GM18499 (cell line): ENCODE data around the gene SAP30L.

Experiments used
- ATAC-seq: cut with Tn5 transposase; IDR thresholded peaks from one replicate; pipeline ENCODE4 v1.9.1; 2021; ENCODE audit warnings: moderate number of reproducible peaks; ENCODE audit not compliant: insufficient read depth, unreplicated experiment

The SAP30L gene

GRCh38 chr5:154418344-154418820 is 27.4 kb upstream of the SAP30L start:
- ATAC-seq = no peak

DNA sequence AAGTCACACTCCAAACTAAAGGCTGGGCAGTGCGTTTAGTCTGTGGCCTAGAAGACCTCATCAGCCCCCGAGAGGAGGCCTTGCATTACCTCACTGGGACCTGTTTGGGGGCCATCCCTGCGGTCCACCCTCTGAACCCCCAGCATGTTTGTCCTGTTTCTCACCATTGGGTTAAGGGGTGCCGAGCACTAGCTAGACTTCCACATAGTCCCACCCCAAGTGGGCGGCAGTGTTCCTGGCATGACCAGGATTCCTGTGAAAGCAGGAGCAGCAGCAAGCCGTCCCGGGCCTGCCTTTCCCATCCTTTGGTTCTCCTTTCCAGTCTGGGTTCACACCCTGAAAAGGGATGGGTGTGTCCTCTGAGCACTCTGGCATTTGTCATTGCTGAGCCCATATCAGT is 26.6 kb upstream of the SAP30L start:
- no peak for ATAC-seq

DNA sequence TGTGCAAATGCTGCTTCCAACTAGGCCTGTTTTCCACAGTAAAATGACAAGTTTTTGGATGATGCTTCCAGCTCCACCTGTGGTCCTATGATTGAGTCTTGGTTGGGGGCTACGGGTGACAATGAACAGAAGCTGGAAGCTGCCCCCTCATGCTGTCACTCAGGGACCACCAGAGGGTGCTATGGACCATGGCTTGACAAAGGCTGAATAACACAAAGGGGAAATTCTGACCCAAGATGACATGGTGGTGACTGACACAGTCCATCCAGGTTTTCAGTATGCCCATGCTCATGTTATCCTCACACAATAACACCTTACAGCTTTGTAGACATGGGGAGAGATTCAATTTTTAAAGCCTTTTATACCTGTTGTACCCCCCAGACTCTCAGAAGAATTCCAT is 23.9 kb upstream of the SAP30L start:
- no peak for ATAC-seq

DNA sequence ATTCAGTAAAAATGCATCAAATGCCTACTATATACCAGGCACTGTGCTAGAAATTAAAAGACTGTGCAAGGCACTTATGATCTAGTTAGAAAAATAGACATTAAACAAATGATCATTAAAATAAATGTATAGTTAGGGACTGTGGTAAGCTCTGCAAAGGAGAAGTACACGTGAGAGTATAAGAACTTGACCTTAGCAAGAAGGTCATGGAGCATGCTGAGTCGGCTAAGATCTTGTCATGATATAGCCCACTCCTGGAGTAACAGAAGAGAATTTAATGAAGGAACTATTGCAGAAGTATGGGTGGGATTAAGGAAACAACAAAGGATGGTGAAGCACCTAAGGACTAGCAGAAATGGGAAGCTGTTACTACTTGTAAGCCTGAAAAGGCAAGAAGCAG is 23.5 kb upstream of the SAP30L start:
- no peak for ATAC-seq

GRCh38 chr5:154428208-154428607 is 17.6 kb upstream of the SAP30L start:
- ATAC-seq = no peak

GRCh38 chr5:154429341-154429740 is 16.5 kb upstream of the SAP30L start:
- ATAC-seq = no peak

GRCh38 chr5:154430466-154430865 is 15.3 kb upstream of the SAP30L start:
- no peak for ATAC-seq

DNA sequence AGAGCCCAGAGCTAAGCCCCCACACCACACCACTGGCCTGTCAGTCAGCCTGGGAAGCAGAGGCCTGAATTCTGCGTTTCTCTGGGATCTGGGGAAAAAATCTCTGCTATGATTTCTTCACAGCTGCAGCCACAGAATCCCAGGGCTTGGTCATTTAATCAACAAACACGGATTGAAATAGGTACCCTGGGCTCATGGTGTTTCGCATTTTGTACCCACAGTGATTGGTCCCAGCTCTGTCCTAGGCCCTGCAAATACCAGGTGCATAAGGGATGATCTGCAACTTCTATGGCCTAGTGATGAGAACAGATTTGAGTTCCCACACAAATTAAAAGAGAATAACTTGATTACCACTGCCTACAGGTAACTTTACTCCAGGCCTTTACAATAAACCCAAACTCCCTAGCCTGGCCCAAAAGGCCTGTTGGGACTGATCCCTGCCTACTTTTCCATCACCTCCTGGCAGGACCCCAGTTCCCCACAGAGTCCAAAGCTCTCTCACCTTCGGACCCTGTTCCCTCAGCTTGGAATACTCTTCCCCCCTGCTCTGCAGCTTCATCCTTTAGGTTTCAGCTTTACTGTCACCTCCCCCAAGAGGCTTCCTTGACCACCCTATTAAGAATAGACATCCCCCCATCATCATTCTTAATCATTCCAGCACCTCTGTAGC is 14.7 kb upstream of the SAP30L start:
- ATAC-seq = no peak

GRCh38 chr5:154435226-154435625 is 10.6 kb upstream of the SAP30L start:
- ATAC-seq = no peak

- ATAC-seq = no peak
Measured at GRCh38 chr5:154437281-154437965, 8.4 kb upstream of the SAP30L start.

DNA sequence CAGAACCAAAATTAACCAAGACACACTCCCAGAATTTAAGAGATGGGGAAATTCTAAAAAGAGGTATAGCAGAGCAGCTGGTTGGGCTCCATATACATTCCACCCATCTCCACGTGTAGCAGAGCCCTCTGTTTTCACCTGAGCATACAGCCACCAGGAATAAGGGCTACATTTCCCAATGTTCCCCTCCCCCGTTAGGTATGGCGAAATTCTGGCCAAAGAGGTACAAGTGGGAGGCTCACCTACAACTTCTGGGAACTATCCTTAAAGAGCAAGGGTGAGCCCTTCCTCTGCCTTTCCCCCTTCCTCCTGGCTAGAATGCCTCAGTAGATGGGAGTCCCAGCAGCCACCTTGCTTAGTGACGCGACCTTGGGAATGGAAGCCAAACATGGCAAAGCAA is 5.3 kb upstream of the SAP30L start:
- no peak for ATAC-seq

DNA sequence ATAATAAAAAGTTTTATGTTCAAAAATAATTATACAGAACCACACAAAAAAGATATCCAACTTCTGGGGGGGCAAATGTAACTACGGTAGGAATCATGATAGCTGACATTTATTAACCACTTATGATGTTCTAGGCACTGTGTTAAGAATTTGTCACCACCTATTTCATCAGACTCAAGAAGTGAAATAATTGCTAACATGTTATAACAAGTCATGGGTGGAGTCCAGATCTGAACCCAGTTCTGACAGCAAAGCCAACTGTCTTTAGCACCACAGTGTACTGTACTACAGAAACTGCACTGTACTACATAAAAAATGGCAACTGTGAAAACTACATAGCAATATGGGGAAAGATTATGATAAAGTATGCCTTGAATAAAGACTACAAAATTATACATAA is 3.0 kb upstream of the SAP30L start:
- ATAC-seq = no peak

GRCh38 chr5:154444556-154445421 is 1.0 kb upstream of the SAP30L start:
- no peak for ATAC-seq

GRCh38 chr5:154446195-154447088 is 645 bp downstream of the SAP30L start:
- ATAC-seq = no peak

GRCh38 chr5:154447089-154447725 is 1.4 kb downstream of the SAP30L start:
- ATAC-seq = no peak

DNA sequence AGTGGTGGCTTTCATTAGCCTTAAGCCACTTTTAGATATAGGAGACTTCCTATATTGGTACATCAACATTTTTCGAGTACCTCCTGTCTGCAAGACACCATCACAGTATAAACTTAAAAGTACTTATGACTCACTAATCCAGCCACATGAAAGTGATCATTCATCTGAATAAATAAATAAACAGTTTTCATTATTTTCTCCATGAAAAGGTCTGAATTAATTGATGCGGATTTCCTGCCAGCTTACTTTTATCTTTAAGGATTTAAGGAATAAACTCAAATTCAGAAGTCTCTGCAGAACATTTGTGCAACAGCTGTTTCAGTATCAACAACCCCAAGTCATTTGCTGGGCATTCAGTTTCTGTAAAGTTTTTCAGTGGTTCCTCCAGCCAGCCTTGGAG is 4.0 kb downstream of the SAP30L start:
- no peak for ATAC-seq

GRCh38 chr5:154451957-154452356 is 6.2 kb downstream of the SAP30L start:
- ATAC-seq = no peak

DNA sequence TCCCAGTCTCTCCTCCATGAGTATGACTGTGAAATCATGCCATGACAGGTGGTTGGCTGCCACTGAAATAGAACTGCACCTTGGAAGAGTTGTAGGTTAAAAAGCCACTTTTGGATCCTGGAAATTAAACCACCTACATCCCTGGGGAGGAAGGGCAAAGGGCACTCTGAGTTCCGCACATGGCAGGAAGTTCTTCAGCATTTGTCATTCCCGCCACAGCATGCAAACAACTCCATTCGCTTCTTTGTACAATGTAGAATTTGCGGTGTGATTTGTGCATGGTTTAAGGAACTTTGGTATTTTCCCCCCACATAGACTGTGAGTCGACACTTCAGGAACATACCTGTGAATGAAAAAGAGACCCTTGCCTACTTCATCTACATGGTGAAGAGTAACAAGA is 9.8 kb downstream of the SAP30L start:
- no peak for ATAC-seq

GRCh38 chr5:154456540-154456939 is 10.7 kb downstream of the SAP30L start:
- no peak for ATAC-seq

DNA sequence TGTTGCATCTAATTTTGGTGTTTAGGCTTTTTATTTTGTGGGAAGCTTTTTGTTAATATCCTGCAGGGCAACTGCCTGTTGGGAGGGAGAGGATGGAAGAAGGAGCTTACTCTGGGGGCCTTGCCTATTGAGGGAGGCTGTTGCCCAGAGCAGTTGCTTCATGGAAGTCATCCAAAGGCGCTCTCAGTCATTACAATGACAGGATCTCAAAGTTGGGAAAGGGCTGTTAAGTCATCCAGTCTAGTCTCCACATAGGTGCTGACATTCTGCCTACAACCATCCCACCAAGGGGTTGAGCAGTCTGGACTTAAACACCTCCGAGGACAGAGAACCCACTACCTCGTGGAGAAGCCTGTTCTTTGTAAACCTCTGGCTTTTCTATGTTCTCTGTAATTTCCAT is 13.2 kb downstream of the SAP30L start:
- ATAC-seq = no peak
